ENCODE data around the gene UMAD1. TPM values are rescaled to one million over a fixed set of nuclear protein-coding genes. Genes with fewer than 3 reads are reported as not detected.

Gene UMAD1
- total RNA-seq, 4 donors from 2014 or later, result 39.4 to 46.4 (median 44.0) TPM

- DNase-seq, result no peak
- no peak overlapping the region for H3K4me3 ChIP-seq (replicated peaks in 1 of 3)
- no peak overlapping the region for H3K27ac ChIP-seq
- 93 to 94% methylated on average over 2 of the region's 2 CpGs for WGBS, 2 donors
- H3K9me3 ChIP-seq, result no peaks in the 10 kb centered on the region
- peaks cover 3 to 4% of the 10 kb centered on the region in 2 donors for H3K4me1 ChIP-seq
- H3K36me3 ChIP-seq, result no peaks in the 10 kb centered on the region
- intact Hi-C loops (cut with DNase I), result no loop called here
- no peaks in the 10 kb centered on the region for H3K27me3 ChIP-seq
- TF ChIP-seq CTCF (IDR thresholded peaks at IDR 0.05), result no peak
- TF ChIP-seq POLR2A (IDR thresholded peaks at IDR 0.05), result no peak
These were observed 69.9 kb downstream of the UMAD1 start for GRCh38 chr7:7710469-7710868.

- 91 to 92% methylated on average over 4 of the region's 4 CpGs for WGBS, 2 donors
- Histone ChIP-seq H3K4me1 (peaks cover 0 to 4% of the 10 kb centered on the region in 2 donors), H3K27ac (no peak overlapping the region), H3K4me3 (replicated peaks in 1 of 3) (no peak overlapping the region), H3K36me3 (no peaks in the 10 kb centered on the region), H3K9me3 (no peaks in the 10 kb centered on the region), H3K27me3 (no peaks in the 10 kb centered on the region)
- no peak for DNase-seq
- intact Hi-C loops (cut with DNase I), result no loop called here
- TF ChIP-seq CTCF (IDR thresholded peaks at IDR 0.05) (no peak), POLR2A (IDR thresholded peaks at IDR 0.05) (no peak)
These were observed 73.2 kb downstream of the UMAD1 start for GRCh38 chr7:7713730-7714129.

DNA sequence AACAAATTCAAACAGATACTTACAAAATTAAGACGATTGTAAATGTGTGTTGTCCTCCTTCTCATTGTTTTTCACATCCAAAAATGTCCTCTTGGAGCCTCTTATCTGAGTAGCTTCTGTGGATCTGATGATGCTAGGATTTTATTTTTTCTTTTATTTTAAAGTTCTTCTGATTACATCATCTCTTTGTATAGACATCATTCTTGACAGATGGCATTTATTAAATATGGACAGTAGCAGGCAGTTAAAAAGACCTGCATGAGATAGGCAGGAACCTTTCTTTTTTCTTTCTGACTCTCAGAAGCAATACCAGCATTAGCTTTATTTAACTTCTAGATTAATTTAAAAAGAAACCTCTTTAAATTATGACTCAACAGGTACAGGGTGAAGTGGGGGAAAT lies 77.9 kb downstream of the UMAD1 start, which contains the start of gene RPA3:
Gene RPA3 (minus strand): TSS at position 116 of the 400 bp plus-strand sequence. CDS start 78,189 bp downstream, outside the sequence.
- H3K36me3 ChIP-seq, result no peaks in the 10 kb centered on the region
- TF ChIP-seq CTCF (IDR thresholded peaks at IDR 0.05) (no peak), POLR2A (IDR thresholded peaks at IDR 0.05) (no peak)
- H3K9me3 ChIP-seq, result no peaks in the 10 kb centered on the region
- no peak for DNase-seq
- no peaks in the 10 kb centered on the region for H3K27me3 ChIP-seq
- no peak within 1 kb of the TSS for H3K4me3 ChIP-seq (replicated peaks in 1 of 3)
- H3K4me1 ChIP-seq, result peaks cover 0 to 7% of the 10 kb centered on the region in 2 donors
- H3K27ac ChIP-seq, result no peak within 1 kb of the TSS
- 90 to 92% methylated on average over 1 of the region's 1 CpG for WGBS, 2 donors
- intact Hi-C loops (cut with DNase I), result no loop called here

DNA sequence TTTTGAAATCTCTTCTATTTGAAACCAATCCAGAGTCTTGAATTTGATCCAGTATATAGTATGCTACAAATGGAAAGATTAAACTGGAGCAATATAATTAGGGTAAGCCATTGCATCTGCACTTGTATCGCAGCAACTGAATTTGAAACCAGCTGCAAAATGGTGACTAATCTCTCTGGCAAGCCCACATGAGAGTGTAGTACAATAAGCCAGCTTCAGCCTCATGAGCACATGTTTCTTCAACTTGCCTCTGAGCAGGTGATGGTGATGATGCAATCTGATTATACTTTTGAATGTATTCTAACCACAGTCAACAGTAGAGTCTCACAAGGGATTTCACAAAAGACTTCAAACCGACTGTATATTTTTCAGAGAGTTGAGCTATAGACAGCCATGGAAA lies 78.7 kb downstream of the UMAD1 start:
- Histone ChIP-seq H3K27ac (no peak overlapping the region), H3K27me3 (no peaks in the 10 kb centered on the region), H3K36me3 (no peaks in the 10 kb centered on the region), H3K9me3 (no peaks in the 10 kb centered on the region), H3K4me1 (peaks cover 0 to 7% of the 10 kb centered on the region in 2 donors), H3K4me3 (replicated peaks in 1 of 3) (no peak overlapping the region)
- WGBS, 2 donors, result 71 to 76% methylated on average over 2 of the region's 2 CpGs
- TF ChIP-seq CTCF (IDR thresholded peaks at IDR 0.05) (no peak), POLR2A (IDR thresholded peaks at IDR 0.05) (no peak)
- no peak for DNase-seq
- intact Hi-C loops (cut with DNase I), result no loop called here

GRCh38 chr7:7720193-7720592 lies 79.6 kb downstream of the UMAD1 start:
- Histone ChIP-seq H3K27ac (no peak overlapping the region), H3K4me3 (replicated peaks in 1 of 3) (no peak overlapping the region), H3K27me3 (no peaks in the 10 kb centered on the region), H3K36me3 (no peaks in the 10 kb centered on the region), H3K9me3 (no peaks in the 10 kb centered on the region), H3K4me1 (peaks cover 0 to 7% of the 10 kb centered on the region in 2 donors)
- intact Hi-C loops (cut with DNase I), result no loop called here
- DNase-seq, result no peak
- WGBS, 2 donors, result 95 to 97% methylated on average over 1 of the region's 1 CpG
- TF ChIP-seq CTCF (IDR thresholded peaks at IDR 0.05), result no peak
- no peak for TF ChIP-seq POLR2A (IDR thresholded peaks at IDR 0.05)

Measured in thyroid gland (tissue), 4 donors.